Tibial nerve (tissue), 3 donors: ENCODE data around the gene DHRS2.

Experiments used
- CTCF ChIP-seq, 5 experiments: fragments of 200-600 bp in 3 of 5; fragments of 450-650 bp in 2 of 5; sonication (generic) in 3 of 5; IDR thresholded peaks; one replicate each; pipeline ENCODE4 v1.5.1; 2016 to 2019; ENCODE audit warnings: antibody characterized with exemption in 5 of 5, mild to moderate bottlenecking in 3 of 5, moderate library complexity in 2 of 5
- POLR2A ChIP-seq, 2 donors: fragments of 450-650 bp; IDR thresholded peaks; one replicate each; pipeline ENCODE4 v1.6.1; 2017; ENCODE audit warnings: antibody characterized with exemption in 2 of 2, mild to moderate bottlenecking in 2 of 2, moderate library complexity in 2 of 2

- TF ChIP-seq CTCF (IDR thresholded peaks at IDR 0.05) (no peak), POLR2A (IDR thresholded peaks at IDR 0.05) (no peak)
Observed at GRCh38 chr14:23657959-23658470, 21.9 kb downstream of the DHRS2 start.
